Small intestine (tissue), 7 donors: ENCODE results near the gene PREX1. TPM values are rescaled to one million over a fixed set of nuclear protein-coding genes. Genes with fewer than 3 reads are reported as not detected.
A peak's percentile ranks its signal among the peaks of the same experiment; 100 is the strongest.

Experiments
- DNase-seq, 2 donors: peaks; one replicate each; pipeline versions ENCODE4 v3.0.0 to v3.0.0-alpha.2; 2013
- FAIRE-seq: peaks from 2 replicates; lab custom pipeline; 2012; peaks lifted over from hg19 to GRCh38; lab: Jason Lieb, UNC
- H3K27ac ChIP-seq, 3 donors: one replicate each; pipeline ENCODE4 v1.5.1; 2013; ENCODE audit warnings: low read length in 2 of 3, mild to moderate bottlenecking in 2 of 3, control low read depth in 1 of 3, inconsistent platforms in 1 of 3, low read depth in 1 of 3, moderate library complexity in 1 of 3
- H3K27me3 ChIP-seq, 3 donors: one replicate each; pipeline ENCODE4 v1.6.1; 2013; ENCODE audit warnings: low read length in 3 of 3, inconsistent platforms in 1 of 3; ENCODE audit not compliant: control insufficient read depth in 3 of 3, insufficient read depth in 3 of 3
- H3K36me3 ChIP-seq, 3 donors: one replicate each; pipeline ENCODE4 v1.6.1; 2013; ENCODE audit warnings: low read length in 3 of 3, inconsistent platforms in 1 of 3, low read depth in 1 of 3, mild to moderate bottlenecking in 1 of 3, moderate library complexity in 1 of 3; ENCODE audit not compliant: control insufficient read depth in 3 of 3, insufficient read depth in 2 of 3
- H3K4me1 ChIP-seq, 3 donors: one replicate each; pipeline ENCODE4 v1.6.1; 2013; ENCODE audit warnings: low read length in 2 of 3, inconsistent platforms in 1 of 3, low read depth in 1 of 3, mild to moderate bottlenecking in 1 of 3, moderate library complexity in 1 of 3; ENCODE audit not compliant: control insufficient read depth in 3 of 3, insufficient read depth in 2 of 3
- H3K4me3 ChIP-seq, 3 donors: one replicate each; pipeline ENCODE4 v1.5.1; 2013; ENCODE audit warnings: low read length in 3 of 3, control low read depth in 1 of 3, inconsistent platforms in 1 of 3, low read depth in 1 of 3, mild to moderate bottlenecking in 1 of 3, moderate library complexity in 1 of 3
- H3K9me3 ChIP-seq, 2 donors: one replicate each; pipeline ENCODE4 v1.6.1; 2013; ENCODE audit warnings: low read depth in 1 of 2, low read length in 1 of 2; ENCODE audit not compliant: control insufficient read depth in 2 of 2, insufficient read depth in 1 of 2
- WGBS, 3 donors: extraction: QIAGEN DNeasy Blood & Tissue Kit; methylation state at CpG; one replicate each; pipeline ENCODE4 v1.1.7; 2013; 5-methylcytosine and 5-hydroxymethylcytosine counted together
- polyA plus RNA-seq, 4 donors: library from polyadenylated mRNA; stranded (reverse) in 3 of 4; unstranded in 1 of 4; fragments of 200-250 nt in 3 of 4; fragments of 120-200 nt in 1 of 4; gene quantifications; one replicate each; pipeline versions ENCODE4 v1.2.1 to v1.2.3, GENCODE V29; 2013
- donor health status: healthy with polysubstance abuse.
- donor health status: control.
- donor health status: control.
- donor health status: Bipolar disorder and iron deficiency.
- donor health status: healthy.

PREX1 gene
- polyA plus RNA-seq, 4 donors: 1.8 to 9.9 (median 8.0) TPM

GRCh38 chr20:48824830-48825565 lies 2.8 kb downstream of the PREX1 start:
- DNase-seq (no peak), FAIRE-seq (no peak)
- Histone ChIP-seq H3K36me3 (no peaks in the 10 kb centered on the region), H3K27me3 (peaks cover 0 to 41% (median 5%) of the 10 kb centered on the region in 3 donors), H3K9me3 (no peaks in the 10 kb centered on the region), H3K4me1 (no peaks in the 10 kb centered on the region), H3K27ac (peak overlapping the region in 1 of 3 donors; percentile 63), H3K4me3 (peak overlapping the region in 1 of 3 donors; percentile 33)
- 29 to 41% (median 35%) methylated on average over 12 of the region's 12 CpGs for WGBS, 3 donors

DNA sequence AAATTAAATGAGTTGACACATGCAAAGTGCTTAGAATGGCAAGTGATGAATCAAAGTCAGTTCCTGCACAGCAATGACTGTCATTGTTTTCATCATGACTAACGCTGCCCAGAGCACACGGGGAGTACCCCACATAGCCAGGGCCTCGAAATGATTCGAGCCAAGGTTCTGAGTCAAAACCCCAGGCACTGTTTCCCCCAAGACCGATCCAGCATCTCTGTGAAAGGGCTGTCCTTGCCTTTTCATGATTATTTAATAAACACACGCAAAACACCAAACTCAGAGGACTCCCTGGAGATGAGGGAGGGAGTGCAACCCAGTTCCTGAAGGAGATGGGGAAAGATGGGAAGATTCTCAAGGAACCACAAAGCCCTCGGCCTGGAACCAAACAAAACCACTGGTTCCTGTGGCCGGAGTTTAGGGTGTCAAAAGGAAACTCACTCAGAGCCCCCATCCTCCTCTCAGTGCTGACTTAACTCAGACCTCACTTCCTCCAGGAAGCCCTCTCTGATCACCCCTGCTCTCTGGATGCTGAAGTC lies 3.8 kb downstream of the PREX1 start:
- Histone ChIP-seq H3K9me3 (no peaks in the 10 kb centered on the region), H3K27me3 (peaks cover 0 to 31% (median 5%) of the 10 kb centered on the region in 3 donors), H3K36me3 (no peaks in the 10 kb centered on the region), H3K4me1 (no peaks in the 10 kb centered on the region), H3K27ac (peak overlapping the region in 1 of 3 donors; percentile 49), H3K4me3 (no peak overlapping the region)
- 48 to 56% (median 53%) methylated on average over 8 of the region's 8 CpGs for WGBS, 3 donors
- no peak for FAIRE-seq
- no peak for DNase-seq

GRCh38 chr20:48823476-48823875 lies 4.3 kb downstream of the PREX1 start:
- H3K9me3 ChIP-seq: no peaks in the 10 kb centered on the region
- no peaks in the 10 kb centered on the region for H3K4me1 ChIP-seq
- no peak for FAIRE-seq
- H3K4me3 ChIP-seq: peak overlapping the region in 1 of 3 donors; percentile 16
- no peaks in the 10 kb centered on the region for H3K36me3 ChIP-seq
- H3K27ac ChIP-seq: peak overlapping the region in 2 of 3 donors; percentile 5 to 76
- 78 to 86% (median 81%) methylated on average over 7 of the region's 7 CpGs for WGBS, 3 donors
- no peak for DNase-seq
- H3K27me3 ChIP-seq: peaks cover 0 to 28% (median 5%) of the 10 kb centered on the region in 3 donors

GRCh38 chr20:48822879-48823385 lies 4.9 kb downstream of the PREX1 start:
- FAIRE-seq (no peak), DNase-seq (peak in 1 of 2 donors; percentile 14)
- H3K4me3 ChIP-seq: peak overlapping the region in 1 of 3 donors; percentile 16
- H3K9me3 ChIP-seq: no peaks in the 10 kb centered on the region
- H3K36me3 ChIP-seq: no peaks in the 10 kb centered on the region
- peak overlapping the region in 1 of 3 donors; percentile 76 for H3K27ac ChIP-seq
- 44 to 55% (median 53%) methylated on average over 8 of the region's 8 CpGs for WGBS, 3 donors
- H3K27me3 ChIP-seq: peaks cover 0 to 28% (median 5%) of the 10 kb centered on the region in 3 donors
- no peaks in the 10 kb centered on the region for H3K4me1 ChIP-seq

DNA sequence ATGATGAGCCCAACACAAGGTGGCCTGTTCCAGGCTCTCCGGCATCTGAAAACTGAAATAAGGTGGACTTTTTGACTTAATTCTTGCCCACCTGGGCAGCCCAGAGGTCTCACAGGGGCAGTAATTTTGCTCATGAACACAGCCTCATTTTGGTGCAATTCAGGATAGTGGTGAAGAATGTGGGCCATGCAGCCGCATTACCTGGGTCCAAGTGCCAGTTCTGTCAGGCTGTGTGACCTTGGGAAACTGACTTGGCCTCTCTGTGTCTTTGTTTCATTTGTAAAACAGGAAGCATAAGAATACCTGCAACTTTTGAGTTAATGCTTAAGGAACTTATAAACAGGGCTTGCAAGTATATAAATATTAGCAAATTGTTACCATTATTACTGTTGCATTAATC lies 5.6 kb downstream of the PREX1 start:
- Histone ChIP-seq H3K4me1 (no peaks in the 10 kb centered on the region), H3K9me3 (no peaks in the 10 kb centered on the region)
- FAIRE-seq: no peak

DNA sequence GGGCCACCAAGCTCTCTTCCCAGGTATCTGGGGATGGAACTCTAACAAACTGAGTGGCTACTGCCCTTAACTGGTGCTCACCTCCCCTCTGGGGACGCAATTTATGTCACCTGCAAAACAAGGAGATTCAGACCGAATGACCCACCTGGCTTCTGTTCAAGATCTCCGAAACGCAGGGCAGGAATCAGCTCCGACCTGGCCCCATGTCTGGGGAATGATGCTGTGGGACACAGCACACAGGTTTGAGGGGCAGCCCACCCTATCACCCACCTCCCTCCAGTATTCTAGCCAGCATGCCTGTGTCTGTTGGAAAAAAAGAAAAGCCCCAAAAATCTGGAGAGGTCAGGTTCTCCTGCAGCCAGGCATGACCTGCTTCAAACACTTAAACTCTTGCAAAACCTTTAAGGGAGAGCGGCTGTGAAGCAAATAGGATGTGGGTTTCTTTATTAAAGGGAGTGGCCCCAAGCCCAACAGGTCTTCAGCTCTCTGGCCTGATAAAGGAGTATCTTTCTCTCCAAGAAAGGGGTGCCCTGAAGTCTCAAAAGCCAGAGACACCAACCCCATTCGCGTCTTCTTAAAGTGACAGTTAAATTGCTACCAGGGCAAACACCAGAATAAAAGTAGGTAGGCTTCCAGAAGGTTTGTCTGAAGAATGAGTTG lies 6.4 kb downstream of the PREX1 start:
- Histone ChIP-seq H3K4me3 (no peak overlapping the region), H3K4me1 (no peaks in the 10 kb centered on the region)
- no peak for FAIRE-seq

More for the DNA sequence above, 5.6 kb downstream of the PREX1 start:
- Histone ChIP-seq H3K36me3 (no peaks in the 10 kb centered on the region), H3K27me3 (peaks cover 0 to 25% (median 4%) of the 10 kb centered on the region in 3 donors), H3K4me3 (no peak overlapping the region), H3K27ac (peak overlapping the region in 1 of 3 donors; percentile 42)
- WGBS, 3 donors: 75 to 80% (median 79%) methylated on average over 2 of the region's 2 CpGs
- no peak for DNase-seq

DNA sequence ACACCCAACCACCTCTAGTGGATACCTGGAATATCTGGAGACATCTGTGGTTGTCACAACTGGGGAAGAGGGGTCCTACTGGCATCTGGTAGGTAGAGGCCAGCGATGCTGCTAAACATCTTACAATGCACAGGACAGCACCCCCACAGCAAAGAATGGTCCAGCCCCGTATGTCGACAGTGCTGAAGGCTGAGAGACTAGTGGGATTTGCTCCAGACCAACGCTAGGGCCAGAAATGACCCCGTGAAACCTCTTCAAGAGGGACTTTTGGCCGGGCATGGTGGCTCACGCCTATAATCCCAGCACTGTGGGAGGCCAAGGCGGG lies 7.2 kb downstream of the PREX1 start:
- peaks cover 0 to 11% (median 0%) of the 10 kb centered on the region in 3 donors for H3K27me3 ChIP-seq
- H3K36me3 ChIP-seq: no peaks in the 10 kb centered on the region
- no peaks in the 10 kb centered on the region for H3K9me3 ChIP-seq
- H3K27ac ChIP-seq: no peak overlapping the region
- no peak overlapping the region for H3K4me3 ChIP-seq
- FAIRE-seq (no peak), DNase-seq (no peak)
- WGBS, 3 donors: 70 to 74% (median 70%) methylated on average over 8 of the region's 8 CpGs
- H3K4me1 ChIP-seq: no peaks in the 10 kb centered on the region

More for the DNA sequence above, 6.4 kb downstream of the PREX1 start:
- H3K9me3 ChIP-seq: no peaks in the 10 kb centered on the region
- peaks cover 0 to 17% (median 0%) of the 10 kb centered on the region in 3 donors for H3K27me3 ChIP-seq
- DNase-seq: no peak
- H3K27ac ChIP-seq: no peak overlapping the region
- 66 to 67% (median 67%) methylated on average over 8 of the region's 8 CpGs for WGBS, 3 donors
- H3K36me3 ChIP-seq: no peaks in the 10 kb centered on the region
